ENCODE measurements around the gene FTCDNL1.

Gene FTCDNL1

DNA sequence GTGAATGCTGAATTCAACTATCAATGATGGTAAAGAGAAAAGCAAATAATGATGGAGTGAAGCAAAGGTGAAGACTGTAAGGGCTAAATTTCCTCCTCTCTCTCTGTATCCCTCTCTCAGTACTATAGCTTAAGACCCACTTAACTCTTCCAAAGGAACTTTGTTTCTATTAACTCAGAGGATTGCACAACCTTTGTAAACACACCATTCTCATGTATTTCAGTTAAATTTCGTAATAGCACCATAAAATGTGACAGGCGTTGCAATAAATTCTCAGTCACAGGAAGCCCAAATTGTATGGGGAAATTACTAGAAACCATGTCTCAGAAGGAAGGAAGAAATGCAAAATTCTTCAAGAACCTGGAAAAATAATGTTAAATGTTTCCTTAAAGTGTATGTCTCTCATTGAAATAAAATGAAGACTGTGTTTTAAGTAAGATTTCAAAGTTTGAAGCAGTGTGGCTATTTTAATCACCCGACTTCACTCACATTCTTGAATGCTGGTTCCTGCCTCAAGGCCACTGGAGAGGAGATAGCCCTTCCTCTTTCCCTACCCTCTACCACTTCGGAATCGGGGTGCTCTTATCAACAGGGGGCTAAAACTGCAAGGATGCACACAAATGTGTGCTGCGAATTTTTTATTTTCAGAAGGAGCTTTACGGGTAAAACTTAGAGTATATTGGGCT lies 112.1 kb downstream of the FTCDNL1 start:
- no peak for DNase-seq

DNA sequence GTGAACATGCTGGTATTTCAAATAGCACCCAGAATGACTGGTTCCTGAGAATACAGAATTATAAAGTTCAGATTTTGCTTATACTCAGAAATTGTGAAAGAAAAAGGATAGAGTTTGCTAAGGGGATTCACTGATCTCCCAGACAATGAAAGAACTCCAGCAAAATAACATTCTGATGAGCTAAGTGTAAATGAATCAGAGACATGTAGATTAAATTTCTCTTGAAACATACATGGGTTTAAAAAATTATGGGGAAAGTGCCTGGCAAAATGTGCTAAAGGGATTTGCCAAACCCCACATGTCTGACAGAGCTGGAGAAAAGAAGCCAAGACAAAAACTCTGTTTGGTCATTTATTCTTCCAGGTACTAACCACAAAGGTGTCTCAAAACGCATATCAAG lies 116.3 kb downstream of the FTCDNL1 start:
- DNase-seq = no peak

DNA sequence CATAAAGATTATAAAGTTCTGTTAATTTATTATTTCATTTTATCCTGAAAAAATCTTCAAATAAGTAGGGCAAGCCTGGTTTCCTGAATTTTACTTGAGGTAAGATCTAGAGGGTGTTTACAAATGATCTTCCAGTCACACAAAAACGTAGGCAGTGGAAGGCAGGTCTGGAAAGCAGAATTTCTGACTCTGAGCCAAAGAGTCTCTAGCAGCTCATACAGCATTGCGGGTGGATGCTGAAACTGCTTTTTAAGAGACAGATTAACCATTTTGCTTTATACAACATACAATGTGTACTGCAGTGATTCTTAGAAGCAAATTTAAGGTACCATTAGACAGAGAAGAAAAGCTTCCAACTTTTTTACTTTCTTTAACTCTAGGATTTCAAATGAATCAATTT lies 117.0 kb downstream of the FTCDNL1 start:
- no peak for DNase-seq

DNA sequence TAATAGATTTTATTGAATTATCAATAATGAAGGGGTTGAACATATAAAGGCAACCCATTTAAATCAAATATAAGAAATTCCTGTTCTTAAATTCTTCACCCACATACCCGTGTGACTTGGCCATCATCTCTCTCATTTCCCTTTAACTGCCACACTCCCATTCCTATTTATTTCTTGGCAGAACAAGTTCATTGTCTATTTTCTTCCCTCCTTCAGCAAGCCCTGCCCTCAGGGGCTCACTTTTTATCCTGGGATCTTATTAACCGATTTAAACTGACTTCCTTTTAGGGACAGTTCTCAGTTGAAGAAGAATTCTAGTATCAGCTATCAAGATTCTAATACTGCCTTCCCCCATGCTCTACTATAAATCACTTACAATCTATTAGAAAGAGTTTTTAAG lies 123.2 kb downstream of the FTCDNL1 start:
- no peak for DNase-seq

DNA sequence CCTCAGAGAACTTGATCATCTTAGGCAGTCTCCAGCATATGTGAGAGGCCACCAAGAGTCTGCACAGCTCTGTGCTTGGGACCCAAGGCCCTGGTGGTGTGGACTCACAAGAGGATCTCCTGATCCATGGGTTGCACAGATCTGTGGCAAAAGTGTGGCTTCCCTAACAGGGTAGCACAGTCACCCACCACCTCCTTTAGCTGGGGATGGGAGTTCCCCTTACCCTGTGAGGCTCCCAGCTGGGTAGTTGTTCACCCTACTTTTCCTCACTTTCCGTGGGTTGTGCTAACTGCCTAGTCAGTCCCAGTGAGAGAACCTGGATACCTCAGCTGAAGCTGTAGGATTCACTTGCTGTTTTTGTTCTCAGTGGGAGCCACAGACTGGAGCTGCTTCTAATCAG lies 123.7 kb downstream of the FTCDNL1 start:
- no peak for DNase-seq

DNA sequence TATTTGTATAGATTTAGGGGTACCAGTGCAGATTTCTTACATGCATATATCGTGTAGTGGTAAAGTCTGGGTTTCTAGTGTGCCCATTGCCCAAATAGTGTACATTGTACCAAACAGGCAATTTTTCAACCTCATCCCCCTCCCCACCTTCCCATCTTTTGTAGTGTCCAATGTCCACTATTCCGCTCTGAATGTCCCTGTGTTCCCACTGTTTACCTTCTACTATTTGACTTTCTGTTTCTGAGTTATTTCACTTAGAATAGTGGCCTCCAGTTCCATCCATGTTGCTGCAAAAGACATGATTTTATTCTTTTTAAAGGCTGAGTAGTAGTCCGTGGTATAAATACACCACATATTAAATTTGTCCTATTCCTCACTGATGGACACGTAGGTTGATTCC lies 132.9 kb downstream of the FTCDNL1 start:
- no peak for DNase-seq

DNA sequence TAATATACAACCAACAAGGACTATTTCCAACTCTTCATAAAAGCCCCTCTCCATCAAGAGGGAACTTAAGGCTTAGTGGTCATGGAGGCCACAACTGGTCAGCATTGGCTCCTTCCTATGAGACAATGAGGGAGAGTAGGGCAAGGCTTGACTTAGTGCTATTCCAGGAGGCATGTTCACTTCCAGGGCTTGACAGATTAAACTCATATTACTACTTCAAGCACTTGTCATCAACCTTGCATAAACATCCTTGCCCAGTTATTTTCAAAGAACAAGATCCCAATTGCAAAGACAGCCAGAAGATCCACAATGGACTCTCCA lies 133.4 kb downstream of the FTCDNL1 start:
- no peak for DNase-seq

DNA sequence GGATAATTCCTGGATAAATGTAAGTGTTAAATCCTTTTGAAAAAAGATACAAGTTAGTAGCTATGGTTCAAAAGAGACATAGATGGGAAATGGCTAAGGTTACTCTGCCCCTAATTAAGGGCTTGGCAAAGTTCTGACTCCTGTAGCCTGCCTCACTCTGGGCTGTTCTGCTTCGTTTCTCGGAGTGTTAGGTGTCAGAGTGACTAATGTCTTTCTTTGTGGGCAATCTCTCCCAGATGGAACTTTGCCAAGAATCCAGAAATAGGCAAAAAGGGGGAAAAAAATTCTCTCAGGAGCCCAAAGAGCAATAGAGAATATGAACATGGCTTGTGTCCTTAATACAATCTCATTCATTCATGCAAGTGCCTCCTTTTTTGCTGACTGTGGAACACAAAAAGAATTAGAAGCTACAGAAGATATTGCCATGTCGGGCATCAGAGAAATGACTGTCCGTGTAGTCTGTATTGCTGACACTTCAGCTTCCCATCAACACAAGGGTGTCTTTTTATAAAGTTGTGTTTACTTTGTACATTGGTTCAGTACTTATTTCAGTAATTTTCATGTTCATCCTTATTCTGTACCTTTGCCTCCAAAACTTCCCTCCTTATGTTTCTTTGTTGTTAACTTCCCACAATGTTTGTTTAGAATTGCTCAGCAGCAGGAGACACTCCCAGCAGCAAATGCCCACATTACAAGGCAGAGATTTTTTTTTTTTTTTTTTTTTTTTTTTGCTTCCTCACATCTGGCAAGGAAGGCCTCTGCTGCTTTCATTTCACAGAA lies 134.0 kb downstream of the FTCDNL1 start:
- DNase-seq = no peak

DNA sequence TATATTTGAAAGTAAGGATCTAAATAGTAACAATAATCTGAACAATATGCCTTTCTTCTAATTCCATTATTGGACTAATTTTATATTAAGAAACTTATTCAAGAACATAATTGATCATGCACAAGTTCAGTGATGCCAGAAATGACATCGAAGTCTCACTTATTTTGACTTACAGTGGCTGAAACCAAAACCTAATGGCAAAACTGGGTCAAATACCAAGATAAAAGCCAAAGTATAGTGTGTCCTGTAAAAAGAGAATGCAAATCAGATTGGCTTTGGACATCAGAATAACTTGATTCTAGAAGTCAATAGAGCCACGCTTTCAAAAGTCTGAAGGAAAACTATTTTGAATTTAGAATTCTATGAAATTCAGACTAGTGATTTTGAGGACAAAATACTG lies 137.2 kb downstream of the FTCDNL1 start:
- no peak for DNase-seq

DNA sequence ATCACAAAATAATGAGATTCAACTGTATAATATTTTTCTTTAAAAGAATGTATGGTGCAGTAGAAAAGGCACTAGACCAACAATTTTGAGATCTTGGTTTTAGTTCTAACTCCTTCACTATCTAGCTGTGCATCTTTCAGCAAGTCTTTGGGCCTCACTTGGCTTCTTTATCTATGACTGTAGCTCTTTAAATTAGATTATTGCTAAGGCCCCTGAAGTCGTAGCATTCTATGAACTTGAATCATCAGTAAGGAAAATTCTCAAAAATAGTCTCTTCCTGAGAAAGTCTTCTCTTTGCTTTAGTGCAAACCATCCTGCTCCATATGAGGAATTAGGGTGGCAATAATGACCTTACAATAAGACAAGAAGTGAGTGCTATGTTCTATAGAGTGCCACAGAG lies 140.4 kb downstream of the FTCDNL1 start:
- no peak for DNase-seq

All from activated CD4-positive, alpha-beta T cell treated with anti-CD3 and anti-CD28 coated beads, Interleukin-2, amount 50 U/mL, for 1 hour (primary cell).